AG08396 (cell line): ENCODE measurements around the gene PLCH1.

Experiments used
- DNase-seq: peaks from one replicate; pipeline ENCODE4 v3.0.0; 2012; ENCODE audit warnings: low spot score, mixed read lengths

Gene PLCH1

GRCh38 chr3:155744010-155744625 lies 753 bp downstream of the PLCH1 start:
- DNase-seq, result peak; percentile 84

GRCh38 chr3:155743606-155744005 lies 1.3 kb downstream of the PLCH1 start:
- DNase-seq, result no peak

GRCh38 chr3:155742349-155742965 lies 2.4 kb downstream of the PLCH1 start:
- no peak for DNase-seq

- no peak for DNase-seq
Observed at GRCh38 chr3:155741603-155742002, 3.3 kb downstream of the PLCH1 start.

GRCh38 chr3:155741101-155741500 lies 3.8 kb downstream of the PLCH1 start:
- no peak for DNase-seq

GRCh38 chr3:155739154-155739553 lies 5.7 kb downstream of the PLCH1 start:
- no peak for DNase-seq

GRCh38 chr3:155738580-155739076 lies 6.2 kb downstream of the PLCH1 start:
- DNase-seq, result no peak

- no peak for DNase-seq
Observed at GRCh38 chr3:155737844-155738460, 6.9 kb downstream of the PLCH1 start.

- DNase-seq, result no peak
Observed at GRCh38 chr3:155736381-155736780, 8.5 kb downstream of the PLCH1 start.

GRCh38 chr3:155730843-155731242 lies 14.0 kb downstream of the PLCH1 start:
- DNase-seq, result no peak

- no peak for DNase-seq
Observed at GRCh38 chr3:155727836-155728235, 17.0 kb downstream of the PLCH1 start.

- DNase-seq, result no peak
Observed at GRCh38 chr3:155714295-155714718, 30.6 kb downstream of the PLCH1 start.

GRCh38 chr3:155712008-155712407 lies 32.9 kb downstream of the PLCH1 start:
- DNase-seq, result no peak

- no peak for DNase-seq
Observed at GRCh38 chr3:155704771-155705559, 39.9 kb downstream of the PLCH1 start.

GRCh38 chr3:155704061-155704460 lies 40.8 kb downstream of the PLCH1 start:
- DNase-seq, result no peak

- DNase-seq, result no peak
Observed at GRCh38 chr3:155702745-155703591, 41.9 kb downstream of the PLCH1 start.

- DNase-seq, result peak; percentile 30
Observed at GRCh38 chr3:155701882-155702465, 42.9 kb downstream of the PLCH1 start.

GRCh38 chr3:155697542-155697941 lies 47.3 kb downstream of the PLCH1 start:
- no peak for DNase-seq

GRCh38 chr3:155690921-155691320 lies 54.0 kb downstream of the PLCH1 start:
- DNase-seq, result no peak

GRCh38 chr3:155688481-155688880 lies 56.4 kb downstream of the PLCH1 start:
- DNase-seq, result no peak

GRCh38 chr3:155683344-155683720 lies 61.5 kb downstream of the PLCH1 start:
- no peak for DNase-seq
